ENCODE data around the gene NRDC. TPM values are rescaled to one million over a fixed set of nuclear protein-coding genes. Genes with fewer than 3 reads are reported as not detected.

Gene NRDC
- total and polyA plus RNA-seq, 10 of the 15 experiments (the other 5 are each of a cell fraction or from before 2014, with no cell fraction given) = 50.1 to 134 (median 90.4) TPM

DNA sequence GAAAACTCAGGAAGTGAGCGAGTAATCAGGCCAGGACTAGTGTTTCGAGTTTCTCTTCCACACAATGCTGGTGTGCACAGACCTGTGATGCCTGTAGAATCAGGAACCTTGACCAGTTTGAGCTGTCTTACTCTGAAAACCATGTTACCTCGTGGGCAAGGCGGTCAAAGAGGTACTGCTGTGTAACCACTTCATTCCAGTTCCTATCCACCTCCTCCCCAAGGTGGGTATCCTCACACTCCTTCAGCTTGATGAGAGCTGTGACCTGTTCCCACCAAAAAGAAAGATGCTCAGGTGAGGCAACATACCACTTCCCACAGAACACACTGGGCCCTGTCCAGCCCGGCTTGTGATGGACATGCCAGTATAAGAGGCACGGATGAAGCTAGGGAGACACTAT lies 88.1 kb downstream of the NRDC start:
- intact Hi-C loops (cut with micrococcal nuclease; ENCODE audit: unreplicated experiment) = no loop called here
- RAD21 ChIA-PET (ENCODE audit: unreplicated experiment) = no interaction called here
- no TSS peak for BruUV-seq (replicated peaks)

DNA sequence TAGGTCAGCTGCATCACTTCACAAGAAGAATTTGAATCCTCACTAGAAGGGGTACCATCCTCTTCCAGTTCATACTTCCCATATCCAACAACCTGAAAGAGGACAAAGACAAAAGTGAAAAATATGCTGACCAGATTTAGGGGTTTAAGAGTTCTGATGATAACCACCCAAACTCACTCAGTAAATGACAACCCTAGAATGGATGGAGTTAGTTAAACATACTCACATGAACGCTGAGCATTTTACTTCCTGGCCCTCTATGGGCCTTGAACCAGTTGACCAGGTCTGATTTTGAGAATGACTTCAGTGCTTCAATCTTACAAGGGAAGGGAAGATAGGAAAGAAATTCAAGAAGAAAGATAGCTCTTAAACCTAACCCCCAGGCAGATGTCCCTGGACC lies 89.2 kb downstream of the NRDC start:
- ChIA-PET POLR2A (no interaction called here), CTCF (no interaction called here), RAD21 (ENCODE audit: unreplicated experiment) (no interaction called here), SMC1A (ENCODE audit: uncharacterized antibody, unreplicated experiment) (interaction anchor here (0.8 to 1.9 kb wide), 4 partner anchors 11 to 88 kb away, joined by 3 to 5 read pairs (median 3); no protein-coding TSS in a partner anchor)
- Histone ChIP-seq H3K9ac (ENCODE audit: control insufficient read depth, insufficient read depth, low read length) (no peak overlapping the region), H3K9me3 (replicated peaks; ENCODE audit: control insufficient read depth, insufficient read depth, low read length) (no peaks in the 10 kb centered on the region), H2AFZ (ENCODE audit: control insufficient read depth, low read depth, low read length) (no peak overlapping the region), H4K20me1 (ENCODE audit: control insufficient read depth, insufficient read depth) (no peaks in the 10 kb centered on the region), H3K4me3 (no peak overlapping the region), H3K36me3 (ENCODE audit: control insufficient read depth in 2 of 2, insufficient read depth in 2 of 2, low read length in 1 of 2) (peaks cover 19 to 55% of the 10 kb centered on the region in 2 experiments), H3K27ac (ENCODE audit: control insufficient read depth, insufficient read depth) (no peak overlapping the region), H3K4me1 (ENCODE audit: control insufficient read depth, insufficient read depth, low read length) (no peaks in the 10 kb centered on the region), H3K4me2 (ENCODE audit: control insufficient read depth, insufficient read depth) (no peak overlapping the region), H3K79me2 (ENCODE audit: control insufficient read depth, insufficient read depth, low read length) (no peaks in the 10 kb centered on the region), H3K27me3 (replicated peaks in 1 of 2; ENCODE audit: control insufficient read depth in 2 of 2, insufficient read depth in 2 of 2, low read length in 1 of 2) (no peaks in the 10 kb centered on the region)
- 95% methylated on average over 1 of the region's 1 CpG for WGBS (ENCODE audit: insufficient coverage, insufficient replicate concordance, low lambda C conversion rate, missing lambda C conversion rate)
- ATAC-seq (no peak), FAIRE-seq (no peak), DNase-seq (ENCODE audit: low read depth, low spot score) (no peak)
- in situ Hi-C loops (cut with MboI) (no loop called here), intact Hi-C loops (cut with micrococcal nuclease; ENCODE audit: unreplicated experiment) (no loop called here)
- BruUV-seq (replicated peaks) = no TSS peak
- no peak for TF ChIP-seq NR2C1 (IDR thresholded peaks at IDR 0.05)
- TF ChIP-seq, protein P1, sequence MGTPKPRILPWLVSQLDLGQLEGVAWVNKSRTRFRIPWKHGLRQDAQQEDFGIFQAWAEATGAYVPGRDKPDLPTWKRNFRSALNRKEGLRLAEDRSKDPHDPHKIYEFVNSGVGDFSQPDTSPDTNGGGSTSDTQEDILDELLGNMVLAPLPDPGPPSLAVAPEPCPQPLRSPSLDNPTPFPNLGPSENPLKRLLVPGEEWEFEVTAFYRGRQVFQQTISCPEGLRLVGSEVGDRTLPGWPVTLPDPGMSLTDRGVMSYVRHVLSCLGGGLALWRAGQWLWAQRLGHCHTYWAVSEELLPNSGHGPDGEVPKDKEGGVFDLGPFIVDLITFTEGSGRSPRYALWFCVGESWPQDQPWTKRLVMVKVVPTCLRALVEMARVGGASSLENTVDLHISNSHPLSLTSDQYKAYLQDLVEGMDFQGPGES (IDR thresholded peaks at IDR 0.05) = no peak
- TF ChIP-seq LARP7 (IDR thresholded peaks at IDR 0.05) = no peak
- TF ChIP-seq NFXL1 (IDR thresholded peaks at IDR 0.05; ENCODE audit: borderline replicate concordance) = no peak
- no peak for TF ChIP-seq SIX5 (IDR thresholded peaks at IDR 0.05; ENCODE audit: low read depth, low read length, severe bottlenecking)
- TF ChIP-seq CHD4 (IDR thresholded peaks at IDR 0.05) = no peak
- TF ChIP-seq NR2C2 (IDR thresholded peaks at IDR 0.05; ENCODE audit: borderline replicate concordance, control insufficient read depth, insufficient read length, low read depth) = no peak
- no peak for TF ChIP-seq RAD21 (IDR thresholded peaks at IDR 0.05; ENCODE audit: insufficient read depth, low read depth, low read length)
- TF ChIP-seq, protein P2, sequence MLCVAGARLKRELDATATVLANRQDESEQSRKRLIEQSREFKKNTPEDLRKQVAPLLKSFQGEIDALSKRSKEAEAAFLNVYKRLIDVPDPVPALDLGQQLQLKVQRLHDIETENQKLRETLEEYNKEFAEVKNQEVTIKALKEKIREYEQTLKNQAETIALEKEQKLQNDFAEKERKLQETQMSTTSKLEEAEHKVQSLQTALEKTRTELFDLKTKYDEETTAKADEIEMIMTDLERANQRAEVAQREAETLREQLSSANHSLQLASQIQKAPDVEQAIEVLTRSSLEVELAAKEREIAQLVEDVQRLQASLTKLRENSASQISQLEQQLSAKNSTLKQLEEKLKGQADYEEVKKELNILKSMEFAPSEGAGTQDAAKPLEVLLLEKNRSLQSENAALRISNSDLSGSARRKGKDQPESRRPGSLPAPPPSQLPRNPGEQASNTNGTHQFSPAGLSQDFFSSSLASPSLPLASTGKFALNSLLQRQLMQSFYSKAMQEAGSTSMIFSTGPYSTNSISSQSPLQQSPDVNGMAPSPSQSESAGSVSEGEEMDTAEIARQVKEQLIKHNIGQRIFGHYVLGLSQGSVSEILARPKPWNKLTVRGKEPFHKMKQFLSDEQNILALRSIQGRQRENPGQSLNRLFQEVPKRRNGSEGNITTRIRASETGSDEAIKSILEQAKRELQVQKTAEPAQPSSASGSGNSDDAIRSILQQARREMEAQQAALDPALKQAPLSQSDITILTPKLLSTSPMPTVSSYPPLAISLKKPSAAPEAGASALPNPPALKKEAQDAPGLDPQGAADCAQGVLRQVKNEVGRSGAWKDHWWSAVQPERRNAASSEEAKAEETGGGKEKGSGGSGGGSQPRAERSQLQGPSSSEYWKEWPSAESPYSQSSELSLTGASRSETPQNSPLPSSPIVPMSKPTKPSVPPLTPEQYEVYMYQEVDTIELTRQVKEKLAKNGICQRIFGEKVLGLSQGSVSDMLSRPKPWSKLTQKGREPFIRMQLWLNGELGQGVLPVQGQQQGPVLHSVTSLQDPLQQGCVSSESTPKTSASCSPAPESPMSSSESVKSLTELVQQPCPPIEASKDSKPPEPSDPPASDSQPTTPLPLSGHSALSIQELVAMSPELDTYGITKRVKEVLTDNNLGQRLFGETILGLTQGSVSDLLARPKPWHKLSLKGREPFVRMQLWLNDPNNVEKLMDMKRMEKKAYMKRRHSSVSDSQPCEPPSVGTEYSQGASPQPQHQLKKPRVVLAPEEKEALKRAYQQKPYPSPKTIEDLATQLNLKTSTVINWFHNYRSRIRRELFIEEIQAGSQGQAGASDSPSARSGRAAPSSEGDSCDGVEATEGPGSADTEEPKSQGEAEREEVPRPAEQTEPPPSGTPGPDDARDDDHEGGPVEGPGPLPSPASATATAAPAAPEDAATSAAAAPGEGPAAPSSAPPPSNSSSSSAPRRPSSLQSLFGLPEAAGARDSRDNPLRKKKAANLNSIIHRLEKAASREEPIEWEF (IDR thresholded peaks at IDR 0.05; ENCODE audit: insufficient replicate concordance, low read depth, low read length) = no peak
- no peak for TF ChIP-seq BACH1 (IDR thresholded peaks at IDR 0.05; ENCODE audit: borderline replicate concordance)
- no peak for TF ChIP-seq IKZF2 (IDR thresholded peaks at IDR 0.05)

More for the DNA sequence above, 88.1 kb downstream of the NRDC start:
- H4K20me1 ChIP-seq (ENCODE audit: control insufficient read depth, insufficient read depth) = no peaks in the 10 kb centered on the region
- WGBS (ENCODE audit: insufficient coverage, insufficient replicate concordance, low lambda C conversion rate, missing lambda C conversion rate) = 99% methylated on average over 6 of the region's 6 CpGs
- TF ChIP-seq POLR2A (IDR thresholded peaks at IDR 0.05; ENCODE audit: low read depth, low read length) = peak; percentile 64; the same call in 1 of the 2 replicates
- no peak for TF ChIP-seq NR2F1 (conservative IDR thresholded peaks at IDR 0.05)
- H2AFZ ChIP-seq (ENCODE audit: control insufficient read depth, low read depth, low read length) = no peak overlapping the region
- H3K4me2 ChIP-seq (ENCODE audit: control insufficient read depth, insufficient read depth) = no peak overlapping the region
- POLR2A ChIA-PET = interaction anchor here (1.3 kb wide), 1 partner anchor 9 kb away, joined by 3 read pairs; no protein-coding TSS in a partner anchor
- no peak for DNase-seq (ENCODE audit: low read depth, low spot score)
- H3K27me3 ChIP-seq (replicated peaks in 1 of 2; ENCODE audit: control insufficient read depth in 2 of 2, insufficient read depth in 2 of 2, low read length in 1 of 2) = no peaks in the 10 kb centered on the region
- no peak overlapping the region for H3K4me3 ChIP-seq
- ATAC-seq = no peak; the same call in 2 of the 3 replicates
- no peaks in the 10 kb centered on the region for H3K4me1 ChIP-seq (ENCODE audit: control insufficient read depth, insufficient read depth, low read length)
- H3K9me3 ChIP-seq (replicated peaks; ENCODE audit: control insufficient read depth, insufficient read depth, low read length) = no peaks in the 10 kb centered on the region
- H3K9ac ChIP-seq (ENCODE audit: control insufficient read depth, insufficient read depth, low read length) = no peak overlapping the region
- no peak for FAIRE-seq
- CTCF ChIA-PET = interaction anchor here (0.8 kb wide), 1 partner anchor 162 kb away, joined by 3 read pairs; no protein-coding TSS in a partner anchor
- in situ Hi-C loops (cut with MboI) = no loop called here
- SMC1A ChIA-PET (ENCODE audit: uncharacterized antibody, unreplicated experiment) = interaction anchor here (1.1 to 2.2 kb wide), 3 partner anchors 9 to 21 kb away, joined by 3 to 8 read pairs (median 5); no protein-coding TSS in a partner anchor
- H3K79me2 ChIP-seq (ENCODE audit: control insufficient read depth, insufficient read depth, low read length) = no peaks in the 10 kb centered on the region
- H3K27ac ChIP-seq (ENCODE audit: control insufficient read depth, insufficient read depth) = no peak overlapping the region
- peaks cover 13 to 52% of the 10 kb centered on the region in 2 experiments for H3K36me3 ChIP-seq (ENCODE audit: control insufficient read depth in 2 of 2, insufficient read depth in 2 of 2, low read length in 1 of 2)

All from GM12878 (cell line).